HG03159 (cell line): ENCODE measurements around the gene CFAP46.
"Not testable (repeated sequence)": the region's sequence is repeated elsewhere in the genome, so short reads cannot be mapped to it uniquely, and the experiment has no call there.

Source experiments
- ATAC-seq: cut with Tn5 transposase; IDR thresholded peaks from one replicate; pipeline ENCODE4 v1.9.1; 2021; ENCODE audit warnings: mild to moderate bottlenecking, moderate library complexity; ENCODE audit not compliant: unreplicated experiment

Gene CFAP46

DNA sequence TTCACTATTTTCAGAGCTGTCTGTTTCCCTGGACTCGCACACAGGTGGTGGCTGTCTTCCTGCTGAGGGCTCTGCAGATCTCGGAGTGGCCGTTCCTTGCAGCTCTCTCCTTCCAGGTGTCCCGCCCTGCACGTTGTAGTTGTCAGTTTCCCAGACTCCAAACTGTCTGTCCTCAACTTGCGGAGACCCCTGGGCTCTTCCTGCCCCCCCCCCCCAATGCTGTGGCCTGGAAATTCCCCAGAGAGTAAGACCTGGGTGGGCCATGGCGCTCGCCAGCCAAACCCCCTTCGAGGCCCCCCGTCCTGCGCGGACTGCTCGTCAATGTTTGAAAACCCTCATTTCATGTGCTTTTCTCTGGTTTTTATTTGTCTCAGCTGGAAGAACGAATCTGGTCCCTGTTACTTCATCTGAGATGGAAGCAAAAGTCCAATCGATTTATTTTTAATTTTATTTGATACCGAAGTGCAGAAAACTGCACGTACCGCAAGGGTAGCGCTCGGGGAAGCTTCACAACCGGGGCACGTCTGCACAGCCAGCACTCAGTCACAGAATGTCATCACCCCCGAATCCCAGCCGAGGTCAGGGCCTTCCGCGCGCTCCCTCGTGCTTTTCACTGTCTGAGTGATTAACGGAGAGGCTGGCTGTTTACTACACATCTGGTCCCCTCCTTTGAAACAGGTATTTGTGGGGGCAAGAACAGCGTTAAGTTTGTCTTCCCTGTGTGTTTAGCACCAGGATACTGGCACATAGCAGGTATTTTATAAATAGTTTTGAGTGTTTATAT, 110.0 kb downstream of the CFAP46 start:
- ATAC-seq = no peak

GRCh38 chr10:132829403-132829802, 113.0 kb downstream of the CFAP46 start:
- no peak for ATAC-seq

GRCh38 chr10:132828681-132829080, 113.7 kb downstream of the CFAP46 start:
- ATAC-seq = no peak

GRCh38 chr10:132827861-132828539, 114.4 kb downstream of the CFAP46 start:
- ATAC-seq = no peak

DNA sequence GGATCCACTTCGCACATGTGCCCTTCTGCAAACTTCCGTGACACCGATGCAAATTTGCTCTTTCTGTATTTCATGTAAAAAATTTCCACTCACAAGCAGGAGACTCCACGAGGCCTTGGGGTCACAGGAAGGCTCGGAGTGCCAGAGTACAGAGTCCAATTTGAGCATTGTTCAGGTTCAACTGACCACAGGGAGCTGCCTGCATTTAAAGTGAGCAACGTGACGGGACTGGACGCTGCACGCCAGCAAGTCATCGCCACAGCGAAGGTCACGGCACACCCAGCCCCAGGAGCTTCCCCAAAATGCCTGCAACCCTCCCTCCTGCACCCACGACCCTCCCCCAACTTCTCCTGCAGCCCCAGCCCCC, 115.0 kb downstream of the CFAP46 start:
- ATAC-seq = no peak

DNA sequence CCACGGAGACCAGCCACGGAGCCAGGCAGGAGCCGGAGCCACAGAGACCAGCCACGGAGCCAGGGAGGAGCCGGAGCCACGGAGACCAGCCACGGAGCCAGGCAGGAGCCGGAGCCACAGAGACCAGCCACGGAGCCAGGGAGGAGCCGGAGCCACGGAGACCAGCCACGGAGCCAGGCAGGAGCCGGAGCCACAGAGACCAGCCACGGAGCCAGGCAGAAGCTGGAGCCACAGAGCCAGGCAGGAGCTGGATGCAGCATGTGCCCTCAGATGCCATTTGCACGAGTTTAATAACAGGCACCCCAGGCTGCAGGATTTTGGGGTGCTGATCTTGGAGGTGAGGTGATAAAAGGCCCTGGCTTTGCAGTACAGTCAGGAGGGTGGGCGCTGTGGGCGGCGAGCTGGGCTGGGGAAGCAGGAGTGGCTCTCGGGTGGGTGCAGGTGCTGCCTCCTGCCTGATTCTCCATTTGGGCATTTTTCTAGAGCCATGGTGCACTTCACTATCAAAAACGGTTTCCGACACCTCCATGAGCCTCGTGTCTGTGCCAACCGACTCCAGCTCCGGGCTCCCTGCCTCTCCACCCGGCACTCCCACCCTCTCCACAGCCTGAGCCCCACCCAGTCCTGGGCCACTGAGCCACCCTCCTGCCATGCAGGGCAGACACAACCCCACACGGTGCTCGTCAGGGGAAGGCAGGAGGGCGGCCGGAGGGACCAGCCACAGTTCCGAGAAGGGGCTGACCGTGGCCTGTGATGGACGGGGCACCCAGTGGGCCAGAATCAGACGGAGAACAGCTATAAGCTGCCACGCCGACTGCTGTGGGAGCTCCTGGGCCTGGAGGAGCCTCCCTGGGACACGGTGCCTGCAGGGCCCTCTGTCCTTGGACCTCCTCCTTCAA, 115.6 kb downstream of the CFAP46 start:
- no peak for ATAC-seq

GRCh38 chr10:132825783-132826523, 116.4 kb downstream of the CFAP46 start:
- ATAC-seq = not testable (repeated sequence)

- ATAC-seq = no peak
Observed at GRCh38 chr10:132820056-132820455, 122.3 kb downstream of the CFAP46 start.

DNA sequence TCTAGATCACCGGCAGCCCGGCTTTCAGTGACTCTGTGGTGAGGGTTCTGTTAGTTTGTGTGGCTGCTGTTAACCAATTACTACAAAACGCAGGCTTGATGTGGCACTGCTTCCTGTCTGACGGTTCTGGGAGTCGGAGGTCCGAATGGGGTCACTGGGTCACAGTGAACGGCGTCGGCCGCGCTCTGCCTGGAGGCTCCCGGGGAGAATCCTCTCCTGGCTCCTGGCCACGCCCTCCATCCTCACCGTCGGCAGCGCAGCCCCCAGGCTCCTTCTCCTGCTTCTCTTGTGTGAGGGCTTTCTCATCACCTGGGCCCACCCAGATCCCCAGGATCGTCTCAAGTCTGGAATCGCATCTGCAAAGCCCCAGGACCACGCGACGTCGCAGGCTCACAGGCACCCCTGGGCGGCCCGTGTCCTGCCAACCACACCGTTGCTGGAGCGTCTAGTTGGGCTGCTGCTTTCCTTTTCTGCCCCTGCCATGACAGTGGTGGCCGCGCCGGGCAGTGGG, 124.6 kb downstream of the CFAP46 start:
- no peak for ATAC-seq

- ATAC-seq = no peak
Observed at GRCh38 chr10:132816718-132817117, 125.7 kb downstream of the CFAP46 start.

GRCh38 chr10:132815168-132815857, 127.1 kb downstream of the CFAP46 start:
- no peak for ATAC-seq

GRCh38 chr10:132814469-132814856, 127.9 kb downstream of the CFAP46 start:
- no peak for ATAC-seq

DNA sequence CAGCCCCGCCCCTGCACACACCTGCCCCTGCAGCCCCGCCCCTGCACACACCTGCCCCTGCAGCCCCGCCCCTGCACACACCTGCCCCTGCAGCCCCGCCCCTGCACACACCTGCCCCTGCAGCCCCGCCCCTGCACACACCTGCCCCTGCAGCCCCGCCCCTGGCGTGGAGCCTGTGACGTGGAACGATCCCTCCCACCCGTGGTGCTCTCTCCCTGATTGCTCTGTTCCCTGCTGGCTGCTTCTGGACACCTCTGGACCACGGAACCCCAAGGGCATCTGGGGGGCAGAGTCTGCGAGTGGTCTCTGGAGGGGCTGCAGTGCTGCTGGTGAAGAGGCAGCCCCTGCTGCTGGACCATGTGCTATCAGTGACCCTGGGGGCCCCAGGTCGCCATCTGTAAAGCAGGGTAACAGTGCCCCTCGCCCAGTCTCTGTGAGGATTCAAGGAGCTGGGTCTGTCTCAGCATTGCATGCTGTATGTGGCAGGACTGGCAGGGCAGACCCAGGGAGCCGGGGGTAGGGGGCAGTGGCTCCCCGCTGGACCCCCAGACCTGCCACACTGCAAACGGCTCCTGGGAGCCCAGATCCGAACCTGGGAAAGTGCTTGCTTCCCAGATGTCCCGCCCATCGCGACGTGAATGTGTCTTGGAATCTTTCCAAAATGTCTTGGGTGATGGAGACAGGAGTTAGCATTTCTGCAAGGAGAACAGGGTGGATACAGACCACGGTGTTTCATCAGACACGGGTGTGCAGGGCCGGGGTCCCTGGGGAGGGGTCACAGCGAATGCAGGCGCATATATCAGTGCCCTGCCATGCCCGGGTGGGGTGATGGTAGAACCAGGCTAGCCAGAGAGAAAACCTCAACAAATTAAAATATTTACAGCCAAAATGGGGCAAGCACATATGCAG, 128.6 kb downstream of the CFAP46 start:
- ATAC-seq = no peak

DNA sequence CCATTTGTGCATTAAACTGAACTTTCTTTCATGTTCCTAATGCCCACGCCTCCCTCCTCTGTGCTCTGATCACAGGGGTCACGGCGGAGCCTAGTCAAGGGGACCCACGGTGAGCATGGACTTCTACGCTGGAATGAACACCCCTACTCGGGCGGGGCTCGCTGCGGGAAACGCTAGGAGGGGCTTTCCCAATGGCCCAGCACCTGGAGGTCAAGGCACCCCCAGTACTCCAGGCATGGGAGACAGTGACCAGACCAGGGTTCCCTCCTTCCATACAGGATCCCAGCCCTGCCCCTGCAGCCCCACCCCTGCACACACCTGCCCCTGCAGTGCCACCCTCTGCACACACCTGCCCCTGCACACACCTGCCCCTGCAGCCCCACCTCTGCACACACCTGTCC, 129.4 kb downstream of the CFAP46 start:
- ATAC-seq = no peak

GRCh38 chr10:132812520-132812919, 129.8 kb downstream of the CFAP46 start:
- no peak for ATAC-seq

GRCh38 chr10:132811891-132812481, 130.4 kb downstream of the CFAP46 start:
- no peak for ATAC-seq

GRCh38 chr10:132810807-132811700, 131.3 kb downstream of the CFAP46 start:
- ATAC-seq = no peak
